ENCODE measurements around the gene LST1.

DNA sequence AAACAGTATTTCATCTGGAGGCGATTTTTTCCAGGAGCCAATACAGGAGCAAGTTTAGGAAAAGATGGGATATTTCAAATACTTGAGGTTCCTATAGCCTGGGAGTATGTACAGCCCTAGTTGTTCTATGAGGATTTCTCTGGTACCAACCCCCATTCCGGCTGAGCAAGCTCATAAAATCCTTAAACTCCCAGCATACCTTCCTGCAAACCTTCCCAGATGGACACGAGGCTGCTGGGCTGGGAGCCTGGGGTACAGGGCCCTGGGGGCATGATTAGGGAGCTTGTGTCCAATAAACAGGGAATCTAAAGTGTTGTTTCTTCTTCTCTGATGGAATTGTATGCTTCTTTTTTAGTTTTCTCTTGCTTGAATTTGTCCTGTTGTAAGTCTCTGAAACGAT is 35.9 kb downstream of the LST1 start:
- TF ChIP-seq, protein P1, sequence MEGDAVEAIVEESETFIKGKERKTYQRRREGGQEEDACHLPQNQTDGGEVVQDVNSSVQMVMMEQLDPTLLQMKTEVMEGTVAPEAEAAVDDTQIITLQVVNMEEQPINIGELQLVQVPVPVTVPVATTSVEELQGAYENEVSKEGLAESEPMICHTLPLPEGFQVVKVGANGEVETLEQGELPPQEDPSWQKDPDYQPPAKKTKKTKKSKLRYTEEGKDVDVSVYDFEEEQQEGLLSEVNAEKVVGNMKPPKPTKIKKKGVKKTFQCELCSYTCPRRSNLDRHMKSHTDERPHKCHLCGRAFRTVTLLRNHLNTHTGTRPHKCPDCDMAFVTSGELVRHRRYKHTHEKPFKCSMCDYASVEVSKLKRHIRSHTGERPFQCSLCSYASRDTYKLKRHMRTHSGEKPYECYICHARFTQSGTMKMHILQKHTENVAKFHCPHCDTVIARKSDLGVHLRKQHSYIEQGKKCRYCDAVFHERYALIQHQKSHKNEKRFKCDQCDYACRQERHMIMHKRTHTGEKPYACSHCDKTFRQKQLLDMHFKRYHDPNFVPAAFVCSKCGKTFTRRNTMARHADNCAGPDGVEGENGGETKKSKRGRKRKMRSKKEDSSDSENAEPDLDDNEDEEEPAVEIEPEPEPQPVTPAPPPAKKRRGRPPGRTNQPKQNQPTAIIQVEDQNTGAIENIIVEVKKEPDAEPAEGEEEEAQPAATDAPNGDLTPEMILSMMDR (IDR thresholded peaks at IDR 0.05) = no peak
- TF ChIP-seq POLR2AphosphoS5 (IDR thresholded peaks at IDR 0.05) = no peak
- TF ChIP-seq EP300 (IDR thresholded peaks at IDR 0.05) = no peak

Data from upper lobe of left lung (tissue), 4 donors.